Fibroblast of lung (primary cell): ENCODE results near the gene PIK3CD.

Experiments
- EZH2 ChIP-seq: IDR thresholded peaks from 2 replicates; pipeline ENCODE4 v1.5.1; 2012; ENCODE audit warnings: low read length, control low read depth, mild to moderate bottlenecking; ENCODE audit errors: missing control alignments
- TF ChIP-seq, protein P1 (sequence below), 2 donors: IDR thresholded peaks in 1 of 2; conservative IDR thresholded peaks in 1 of 2; 1 replicate in 1 of 2; 2 replicates in 1 of 2; pipeline ENCODE4 v1.5.1; 2011 to 2012; ENCODE audit warnings: low read length in 2 of 2, control low read depth in 1 of 2, inconsistent platforms in 1 of 2, low read depth in 1 of 2, mild to moderate bottlenecking in 1 of 2

DNA sequence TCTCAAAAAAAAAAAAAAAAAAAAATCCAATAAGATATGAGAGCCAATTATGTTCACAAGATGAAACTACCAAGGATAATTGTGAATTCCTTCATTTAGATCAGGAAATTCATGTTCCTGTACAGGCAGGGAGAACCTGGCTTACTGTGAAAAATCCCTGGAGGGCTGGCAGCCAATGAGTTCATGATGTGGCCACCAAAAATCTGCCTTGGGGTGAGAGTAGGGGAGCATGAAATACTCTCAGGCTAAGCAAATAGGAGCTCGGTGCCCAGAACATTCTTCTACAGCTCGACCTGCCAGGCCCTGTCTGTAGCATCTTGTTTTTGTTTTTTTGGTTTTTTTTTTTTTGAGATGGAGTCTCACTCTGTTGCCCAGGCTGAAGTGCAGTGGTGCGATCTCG, 50.1 kb downstream of the PIK3CD start:
- TF ChIP-seq, protein P1, sequence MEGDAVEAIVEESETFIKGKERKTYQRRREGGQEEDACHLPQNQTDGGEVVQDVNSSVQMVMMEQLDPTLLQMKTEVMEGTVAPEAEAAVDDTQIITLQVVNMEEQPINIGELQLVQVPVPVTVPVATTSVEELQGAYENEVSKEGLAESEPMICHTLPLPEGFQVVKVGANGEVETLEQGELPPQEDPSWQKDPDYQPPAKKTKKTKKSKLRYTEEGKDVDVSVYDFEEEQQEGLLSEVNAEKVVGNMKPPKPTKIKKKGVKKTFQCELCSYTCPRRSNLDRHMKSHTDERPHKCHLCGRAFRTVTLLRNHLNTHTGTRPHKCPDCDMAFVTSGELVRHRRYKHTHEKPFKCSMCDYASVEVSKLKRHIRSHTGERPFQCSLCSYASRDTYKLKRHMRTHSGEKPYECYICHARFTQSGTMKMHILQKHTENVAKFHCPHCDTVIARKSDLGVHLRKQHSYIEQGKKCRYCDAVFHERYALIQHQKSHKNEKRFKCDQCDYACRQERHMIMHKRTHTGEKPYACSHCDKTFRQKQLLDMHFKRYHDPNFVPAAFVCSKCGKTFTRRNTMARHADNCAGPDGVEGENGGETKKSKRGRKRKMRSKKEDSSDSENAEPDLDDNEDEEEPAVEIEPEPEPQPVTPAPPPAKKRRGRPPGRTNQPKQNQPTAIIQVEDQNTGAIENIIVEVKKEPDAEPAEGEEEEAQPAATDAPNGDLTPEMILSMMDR (conservative IDR thresholded peaks at IDR 0.05 in 1 of 2, IDR thresholded peaks at IDR 0.05 in 1 of 2; ENCODE audit: low read depth in 1 of 2, low read length in 2 of 2), result no peak
- TF ChIP-seq EZH2, result no peak
